Measurements from ENCODE around the gene PROSER3.

DNA sequence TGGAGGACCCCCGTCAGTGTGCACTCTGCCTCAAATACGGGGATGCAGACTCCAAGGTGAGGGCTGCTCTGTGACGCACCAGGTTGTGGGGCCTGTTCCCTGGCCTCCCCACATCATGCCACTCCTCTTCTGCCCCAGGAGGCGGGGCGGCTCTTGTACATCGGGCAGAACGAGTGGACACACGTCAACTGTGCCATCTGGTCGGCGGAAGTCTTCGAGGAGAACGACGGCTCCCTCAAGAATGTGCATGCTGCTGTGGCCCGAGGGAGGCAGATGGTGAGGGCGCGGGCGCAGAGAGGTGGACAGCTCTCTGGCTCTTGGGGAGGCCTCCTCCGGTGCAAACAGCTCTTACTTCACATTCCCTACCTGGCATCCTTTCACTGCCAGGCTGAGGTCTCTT lies 29.0 kb upstream of the PROSER3 start:
- TF ChIP-seq POLR2A (IDR thresholded peaks at IDR 0.05; ENCODE audit: extremely low read depth, insufficient read length) (no peak), MAX (IDR thresholded peaks at IDR 0.05; ENCODE audit: low read depth, low read length) (no peak)
- TF ChIP-seq, protein P1, sequence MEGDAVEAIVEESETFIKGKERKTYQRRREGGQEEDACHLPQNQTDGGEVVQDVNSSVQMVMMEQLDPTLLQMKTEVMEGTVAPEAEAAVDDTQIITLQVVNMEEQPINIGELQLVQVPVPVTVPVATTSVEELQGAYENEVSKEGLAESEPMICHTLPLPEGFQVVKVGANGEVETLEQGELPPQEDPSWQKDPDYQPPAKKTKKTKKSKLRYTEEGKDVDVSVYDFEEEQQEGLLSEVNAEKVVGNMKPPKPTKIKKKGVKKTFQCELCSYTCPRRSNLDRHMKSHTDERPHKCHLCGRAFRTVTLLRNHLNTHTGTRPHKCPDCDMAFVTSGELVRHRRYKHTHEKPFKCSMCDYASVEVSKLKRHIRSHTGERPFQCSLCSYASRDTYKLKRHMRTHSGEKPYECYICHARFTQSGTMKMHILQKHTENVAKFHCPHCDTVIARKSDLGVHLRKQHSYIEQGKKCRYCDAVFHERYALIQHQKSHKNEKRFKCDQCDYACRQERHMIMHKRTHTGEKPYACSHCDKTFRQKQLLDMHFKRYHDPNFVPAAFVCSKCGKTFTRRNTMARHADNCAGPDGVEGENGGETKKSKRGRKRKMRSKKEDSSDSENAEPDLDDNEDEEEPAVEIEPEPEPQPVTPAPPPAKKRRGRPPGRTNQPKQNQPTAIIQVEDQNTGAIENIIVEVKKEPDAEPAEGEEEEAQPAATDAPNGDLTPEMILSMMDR (IDR thresholded peaks at IDR 0.05; ENCODE audit: low read depth, low read length): no peak

Data from NB4 (cell line).